MM.1S (cell line): Measurements from ENCODE around the gene CACNB2.

Experiments used
- CTCF ChIP-seq: fragments of 300-600 bp; sonication (generic); IDR thresholded peaks from 2 replicates; pipeline ENCODE4 v1.5.1; 2016; ENCODE audit warnings: antibody characterized with exemption, low read length, mixed read lengths
- EZH2 ChIP-seq: fragments of 300-600 bp; sonication (generic); optimal IDR thresholded peaks from 2 replicates; pipeline ENCODE3; 2017; ENCODE audit warnings: low read depth, mild to moderate bottlenecking, antibody characterized with exemption, low read length, mixed read lengths
- EZH2phosphoT487 ChIP-seq: fragments of 300-600 bp; sonication (generic); IDR thresholded peaks from 2 replicates; pipeline ENCODE4 v1.6.1; 2018; ENCODE audit warnings: antibody characterized with exemption, low read length

GRCh38 chr10:18137111-18137510 lies 3.1 kb upstream of the CACNB2 start:
- TF ChIP-seq CTCF (no peak), EZH2phosphoT487 (no peak), EZH2 (no peak)
